GM11168 (cell line): ENCODE measurements around the gene AQP12B.

ENCODE experiments used
- in situ Hi-C: fragments of 300-500 bp; cut with MboI; formaldehyde crosslinking; loops from one replicate; pipeline ENCODE4 v1.12.0; 2022; ENCODE audit warnings: low sequenced_read_pairs; ENCODE audit not compliant: unreplicated experiment

AQP12B gene

GRCh38 chr2:240637116-240637900, 45.4 kb downstream of the AQP12B start:
- in situ Hi-C loops = no loop called here

- in situ Hi-C loops = no loop called here
These were observed 46.0 kb downstream of the AQP12B start for GRCh38 chr2:240636563-240637115.

GRCh38 chr2:240635998-240636547, 46.6 kb downstream of the AQP12B start:
- in situ Hi-C loops = no loop called here

- in situ Hi-C loops = no loop called here
These were observed 47.3 kb downstream of the AQP12B start for GRCh38 chr2:240635121-240635997.

GRCh38 chr2:240632306-240632721, 50.4 kb downstream of the AQP12B start:
- in situ Hi-C loops = no loop called here

- in situ Hi-C loops = no loop called here
These were observed 51.0 kb downstream of the AQP12B start for GRCh38 chr2:240631548-240632305.

- in situ Hi-C loops = no loop called here
These were observed 51.7 kb downstream of the AQP12B start for GRCh38 chr2:240630771-240631547.

GRCh38 chr2:240629968-240630770, 52.5 kb downstream of the AQP12B start:
- in situ Hi-C loops = no loop called here

- in situ Hi-C loops = no loop called here
These were observed 53.1 kb downstream of the AQP12B start for GRCh38 chr2:240629619-240629967.

- in situ Hi-C loops = no loop called here
These were observed 53.7 kb downstream of the AQP12B start for GRCh38 chr2:240628808-240629618.

GRCh38 chr2:240628507-240628807, 54.2 kb downstream of the AQP12B start:
- in situ Hi-C loops = no loop called here

- in situ Hi-C loops = no loop called here
These were observed 54.8 kb downstream of the AQP12B start for GRCh38 chr2:240627736-240628506.

GRCh38 chr2:240626531-240627300, 56.0 kb downstream of the AQP12B start:
- in situ Hi-C loops = no loop called here
